Measurements from ENCODE around the gene PRDM7.

The PRDM7 gene

DNA sequence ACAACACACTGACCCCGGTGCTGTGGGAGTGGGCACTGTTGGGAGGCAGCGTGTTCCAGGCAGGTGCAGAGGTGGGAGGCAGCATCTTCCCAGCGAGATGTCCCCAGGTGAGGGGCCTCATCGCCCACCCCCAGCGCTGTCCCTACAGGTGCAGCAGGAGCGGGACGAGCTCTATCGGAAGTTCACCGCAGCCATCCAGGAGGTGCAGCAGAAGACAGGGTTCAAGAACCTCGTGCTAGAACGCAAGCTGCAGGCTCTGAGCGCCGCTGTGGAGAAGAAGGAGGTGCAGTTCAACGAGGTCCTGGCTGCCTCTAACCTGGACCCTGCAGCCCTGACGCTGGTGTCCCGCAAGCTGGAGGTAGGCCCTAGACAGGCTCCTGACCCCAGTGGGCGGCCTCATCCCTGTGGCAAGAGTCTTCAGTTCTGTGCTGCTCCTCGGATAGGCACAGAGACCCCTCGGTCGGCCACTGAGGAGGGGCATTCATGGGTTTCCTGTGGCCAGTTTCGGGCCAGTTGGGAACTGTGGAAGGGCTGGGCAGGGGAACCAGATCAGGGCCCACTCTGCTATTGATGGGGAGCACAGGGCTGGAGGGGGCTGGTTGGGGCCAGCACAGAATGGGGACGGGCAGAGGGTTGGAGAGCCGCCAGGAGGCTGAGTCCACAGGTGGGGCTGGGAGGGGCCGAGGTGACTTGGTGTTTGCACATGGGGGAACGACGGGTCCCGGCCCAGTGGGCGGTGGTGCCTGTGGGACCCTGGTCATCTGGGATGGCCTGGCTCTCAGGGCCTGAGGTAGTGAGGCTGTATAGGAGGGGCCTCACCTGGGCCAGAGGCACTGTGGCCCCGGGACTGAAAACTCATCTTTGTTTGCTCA is 36.7 kb downstream of the PRDM7 start:
- H3K4me3 ChIP-seq (ENCODE audit: low read depth, low read length), result no peak overlapping the region
- H2AFZ ChIP-seq, result no peak overlapping the region
- H3K9me3 ChIP-seq (ENCODE audit: control insufficient read depth, low read length), result no peaks in the 10 kb centered on the region
- no peak overlapping the region for H3K9ac ChIP-seq
- H3K79me2 ChIP-seq, result no peaks in the 10 kb centered on the region
- H3K27me3 ChIP-seq (ENCODE audit: control insufficient read depth, insufficient read depth, low read length), result no peaks in the 10 kb centered on the region
- TF ChIP-seq, protein P1, sequence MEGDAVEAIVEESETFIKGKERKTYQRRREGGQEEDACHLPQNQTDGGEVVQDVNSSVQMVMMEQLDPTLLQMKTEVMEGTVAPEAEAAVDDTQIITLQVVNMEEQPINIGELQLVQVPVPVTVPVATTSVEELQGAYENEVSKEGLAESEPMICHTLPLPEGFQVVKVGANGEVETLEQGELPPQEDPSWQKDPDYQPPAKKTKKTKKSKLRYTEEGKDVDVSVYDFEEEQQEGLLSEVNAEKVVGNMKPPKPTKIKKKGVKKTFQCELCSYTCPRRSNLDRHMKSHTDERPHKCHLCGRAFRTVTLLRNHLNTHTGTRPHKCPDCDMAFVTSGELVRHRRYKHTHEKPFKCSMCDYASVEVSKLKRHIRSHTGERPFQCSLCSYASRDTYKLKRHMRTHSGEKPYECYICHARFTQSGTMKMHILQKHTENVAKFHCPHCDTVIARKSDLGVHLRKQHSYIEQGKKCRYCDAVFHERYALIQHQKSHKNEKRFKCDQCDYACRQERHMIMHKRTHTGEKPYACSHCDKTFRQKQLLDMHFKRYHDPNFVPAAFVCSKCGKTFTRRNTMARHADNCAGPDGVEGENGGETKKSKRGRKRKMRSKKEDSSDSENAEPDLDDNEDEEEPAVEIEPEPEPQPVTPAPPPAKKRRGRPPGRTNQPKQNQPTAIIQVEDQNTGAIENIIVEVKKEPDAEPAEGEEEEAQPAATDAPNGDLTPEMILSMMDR (IDR thresholded peaks at IDR 0.05), result no peak
- H3K27ac ChIP-seq, result no peak overlapping the region
- H3K36me3 ChIP-seq (ENCODE audit: control insufficient read depth, insufficient read depth, low read length), result no peaks in the 10 kb centered on the region
- H3K4me2 ChIP-seq (ENCODE audit: low read length), result no peak overlapping the region
- no peaks in the 10 kb centered on the region for H3K4me1 ChIP-seq

DNA sequence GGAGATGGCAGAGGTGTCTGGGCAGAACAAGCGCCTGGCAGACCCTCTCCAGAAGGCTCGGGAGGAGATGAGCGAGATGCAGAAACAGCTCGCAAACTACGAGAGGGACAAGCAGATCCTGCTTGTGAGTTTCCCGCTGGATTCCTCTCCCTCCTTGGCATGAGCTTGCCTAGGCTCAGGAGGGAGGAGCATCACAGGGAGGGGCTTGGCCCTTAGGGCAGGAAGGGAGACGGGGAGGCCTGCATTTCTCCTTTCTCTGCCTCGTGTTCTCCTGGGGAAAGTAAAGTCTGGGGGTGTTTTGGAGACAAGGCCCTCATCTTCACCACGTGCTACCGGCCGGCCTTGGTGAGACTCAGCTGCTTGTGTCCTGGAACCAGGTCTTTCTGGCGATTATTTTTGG is 39.9 kb downstream of the PRDM7 start:
- no peaks in the 10 kb centered on the region for H3K36me3 ChIP-seq (ENCODE audit: control insufficient read depth, insufficient read depth, low read length)
- TF ChIP-seq, protein P1 (IDR thresholded peaks at IDR 0.05), result no peak

DNA sequence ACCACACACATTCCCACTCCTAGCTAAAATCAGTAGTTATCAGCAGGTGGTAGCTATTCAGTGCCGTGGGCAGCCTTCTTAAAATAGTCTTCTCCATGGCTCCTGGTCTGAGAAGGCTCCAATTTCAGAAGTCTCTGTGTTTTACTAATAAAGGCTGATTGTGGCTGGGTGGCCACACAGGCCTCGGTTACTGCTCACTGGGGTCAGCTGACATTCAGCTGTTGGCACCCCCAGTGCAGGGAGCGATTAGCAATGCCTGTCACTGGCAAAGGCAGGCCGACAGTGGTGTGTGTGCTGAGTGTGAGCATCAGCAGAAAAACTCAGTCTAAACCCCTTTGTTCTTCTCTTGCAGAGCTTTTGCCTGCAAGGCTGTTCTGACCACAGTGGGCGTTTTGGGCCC is 41.2 kb downstream of the PRDM7 start:
- H3K4me1 ChIP-seq, result no peaks in the 10 kb centered on the region
- no peak overlapping the region for H3K4me2 ChIP-seq (ENCODE audit: low read length)
- H3K79me2 ChIP-seq, result peaks cover 4% of the 10 kb centered on the region
- no peak overlapping the region for H3K9ac ChIP-seq
- H2AFZ ChIP-seq, result no peak overlapping the region
- H3K4me3 ChIP-seq (ENCODE audit: low read depth, low read length), result no peak overlapping the region
- no peak overlapping the region for H3K27ac ChIP-seq
- H3K27me3 ChIP-seq (ENCODE audit: control insufficient read depth, insufficient read depth, low read length), result no peaks in the 10 kb centered on the region
- H3K9me3 ChIP-seq (ENCODE audit: control insufficient read depth, low read length), result no peaks in the 10 kb centered on the region
- no peaks in the 10 kb centered on the region for H3K36me3 ChIP-seq (ENCODE audit: control insufficient read depth, insufficient read depth, low read length)
- TF ChIP-seq, protein P1 (IDR thresholded peaks at IDR 0.05), result no peak

More for the DNA sequence above, 39.9 kb downstream of the PRDM7 start:
- Histone ChIP-seq H3K27ac (no peak overlapping the region), H2AFZ (no peak overlapping the region), H3K9me3 (ENCODE audit: control insufficient read depth, low read length) (no peaks in the 10 kb centered on the region), H3K4me1 (no peaks in the 10 kb centered on the region), H3K9ac (no peak overlapping the region), H3K27me3 (ENCODE audit: control insufficient read depth, insufficient read depth, low read length) (no peaks in the 10 kb centered on the region), H3K4me3 (ENCODE audit: low read depth, low read length) (no peak overlapping the region), H3K4me2 (ENCODE audit: low read length) (no peak overlapping the region), H3K79me2 (no peaks in the 10 kb centered on the region)

DNA sequence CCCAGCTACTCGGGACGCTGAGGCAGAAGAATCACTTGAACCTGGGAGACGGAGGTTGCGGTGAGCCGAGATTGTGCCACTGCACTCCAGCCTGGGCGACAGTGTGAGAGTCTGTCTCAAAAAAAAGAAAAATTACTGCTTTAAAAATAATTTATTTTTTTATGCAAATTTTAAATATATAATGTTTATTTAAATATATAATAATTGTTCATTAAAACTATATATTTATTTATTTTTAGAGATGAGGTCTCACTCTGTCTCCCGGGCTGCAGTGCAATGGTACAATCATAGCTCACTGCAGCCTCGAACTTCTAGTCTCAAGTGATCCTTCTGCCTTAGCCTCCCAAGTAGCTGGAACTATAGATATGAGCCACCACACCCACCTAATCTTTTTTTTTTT is 42.6 kb downstream of the PRDM7 start:
- no peak overlapping the region for H3K4me3 ChIP-seq (ENCODE audit: low read depth, low read length)

More for the DNA sequence above, 42.6 kb downstream of the PRDM7 start:
- Histone ChIP-seq H3K79me2 (peaks cover 4% of the 10 kb centered on the region), H3K27me3 (ENCODE audit: control insufficient read depth, insufficient read depth, low read length) (no peaks in the 10 kb centered on the region), H3K9me3 (ENCODE audit: control insufficient read depth, low read length) (no peaks in the 10 kb centered on the region), H3K4me2 (ENCODE audit: low read length) (no peak overlapping the region), H2AFZ (no peak overlapping the region), H3K36me3 (ENCODE audit: control insufficient read depth, insufficient read depth, low read length) (no peaks in the 10 kb centered on the region), H3K27ac (no peak overlapping the region), H3K4me1 (no peaks in the 10 kb centered on the region), H3K9ac (no peak overlapping the region)
- TF ChIP-seq, protein P1 (IDR thresholded peaks at IDR 0.05), result no peak

Data from parathyroid adenoma (tissue), 2 donors.